Spleen (tissue), 11 donors: ENCODE data around the gene ECI1. TPM values are rescaled to one million over a fixed set of nuclear protein-coding genes. Genes with fewer than 3 reads are reported as not detected.

Experiments
- DNase-seq: peaks from one replicate; pipeline ENCODE4 v3.0.0-alpha.2; 2020
- H3K27ac ChIP-seq, 8 donors: fragments of 200-600 bp; sonication (generic) in 7 of 8; 1 replicate in 4 of 8; 2 replicates in 4 of 8; pipeline versions ENCODE4 v1.5.0 to v1.8.0; 2016 to 2021; ENCODE audit warnings: inconsistent platforms in 4 of 8, mild to moderate bottlenecking in 4 of 8, moderate library complexity in 1 of 8
- H3K27me3 ChIP-seq, 7 donors: fragments of 200-600 bp; sonication (generic) in 6 of 7; replicated peaks in 1 of 7; 1 replicate in 4 of 7; 2 replicates in 3 of 7; pipeline versions ENCODE4 v1.5.0 to v1.8.0; 2016 to 2021; ENCODE audit warnings: inconsistent platforms in 3 of 7, mild to moderate bottlenecking in 1 of 7
- H3K36me3 ChIP-seq, 6 donors: fragments of 200-600 bp; sonication (generic) in 5 of 6; 1 replicate in 4 of 6; 2 replicates in 2 of 6; pipeline versions ENCODE4 v1.5.0 to v1.8.0; 2016 to 2021; ENCODE audit warnings: inconsistent platforms in 2 of 6
- H3K4me1 ChIP-seq, 6 donors: fragments of 200-600 bp; sonication (generic) in 5 of 6; 1 replicate in 3 of 6; 2 replicates in 3 of 6; pipeline versions ENCODE4 v1.5.0 to v1.8.0; 2016 to 2021; ENCODE audit warnings: inconsistent platforms in 3 of 6
- H3K4me3 ChIP-seq, 8 donors: fragments of 200-600 bp; sonication (generic) in 7 of 8; 1 replicate in 4 of 8; 2 replicates in 4 of 8; pipeline versions ENCODE4 v1.5.0 to v1.8.0; 2016 to 2021; ENCODE audit warnings: inconsistent platforms in 4 of 8, mild to moderate bottlenecking in 4 of 8, moderate library complexity in 2 of 8
- H3K9me3 ChIP-seq, 8 donors: fragments of 200-600 bp; sonication (generic) in 7 of 8; 1 replicate in 4 of 8; 2 replicates in 4 of 8; pipeline versions ENCODE4 v1.5.0 to v1.8.0; 2016 to 2021; ENCODE audit warnings: inconsistent platforms in 4 of 8
- POLR2A ChIP-seq, 3 donors: fragments of 450-650 bp; IDR thresholded peaks; one replicate each; pipeline ENCODE4 v1.5.1; 2017; ENCODE audit warnings: antibody characterized with exemption in 3 of 3, mild to moderate bottlenecking in 1 of 3
- POLR2AphosphoS5 ChIP-seq, 3 donors: sonication (generic); formaldehyde crosslinking; IDR thresholded peaks; one replicate each; pipeline ENCODE4 v1.5.1; 2017; ENCODE audit warnings: antibody characterized with exemption in 3 of 3
- WGBS, 5 donors: extraction: QIAGEN DNeasy Blood & Tissue Kit in 3 of 5; methylation state at CpG; one replicate each; pipeline versions ENCODE4 v1.1.5 to v1.1.7; 2013 to 2018; 5-methylcytosine and 5-hydroxymethylcytosine counted together
- intact Hi-C: fragments of 100-400 bp; cut with DNase I; formaldehyde crosslinking; loops from one replicate; pipeline ENCODE4 v1.15.0; 2023; ENCODE audit warnings: low total_unique reads
- polyA plus RNA-seq, 3 donors: library from polyadenylated mRNA; stranded (reverse); fragments of 200-250 nt; gene quantifications; one replicate each; pipeline ENCODE4 v1.2.1, GENCODE V29; 2013
- total RNA-seq, 7 donors: library from RNA; depleted of rRNA in 3 of 7; stranded (reverse); fragments of >200 nt in 3 of 7; fragmentation: NEBNext Ultra II Directional in 4 of 7; extraction: Animal tissue kit (Norgen Biotek cat#: 25700) in 4 of 7; gene quantifications; one replicate each; pipeline versions ENCODE4 v1.1.0 to v1.2.1, GENCODE V29; 2016 to 2021
- TF ChIP-seq, protein P1 (sequence below), 11 experiments: fragments of 200-600 bp in 7 of 11; fragments of 450-650 bp in 4 of 11; sonication (generic) in 4 of 11; IDR thresholded peaks in 8 of 11; conservative IDR thresholded peaks in 3 of 11; 1 replicate in 7 of 11; 2 replicates in 4 of 11; pipeline versions ENCODE4 v1.4.0 to v1.8.0; 2016 to 2021; ENCODE audit warnings: antibody characterized with exemption in 11 of 11, inconsistent platforms in 4 of 11, mild to moderate bottlenecking in 1 of 11
- donor health status: healthy with polysubstance abuse.
- donor health status: DM: no; HTN: no; CAD: no; lungs with moderate emphysema.
- donor health status: DM: no; HTN: no; CAD: no.
- donor health status: Bipolar disorder and iron deficiency.
- donor health status: healthy.
- donor health status: DM: no; HTN: no; CAD: no.
- donor health status: DM: yes; HTN: yes; CAD: no.

The ECI1 gene
- total and polyA plus RNA-seq, 10 donors: 20.6 to 54.8 (median 34.0) TPM

DNA sequence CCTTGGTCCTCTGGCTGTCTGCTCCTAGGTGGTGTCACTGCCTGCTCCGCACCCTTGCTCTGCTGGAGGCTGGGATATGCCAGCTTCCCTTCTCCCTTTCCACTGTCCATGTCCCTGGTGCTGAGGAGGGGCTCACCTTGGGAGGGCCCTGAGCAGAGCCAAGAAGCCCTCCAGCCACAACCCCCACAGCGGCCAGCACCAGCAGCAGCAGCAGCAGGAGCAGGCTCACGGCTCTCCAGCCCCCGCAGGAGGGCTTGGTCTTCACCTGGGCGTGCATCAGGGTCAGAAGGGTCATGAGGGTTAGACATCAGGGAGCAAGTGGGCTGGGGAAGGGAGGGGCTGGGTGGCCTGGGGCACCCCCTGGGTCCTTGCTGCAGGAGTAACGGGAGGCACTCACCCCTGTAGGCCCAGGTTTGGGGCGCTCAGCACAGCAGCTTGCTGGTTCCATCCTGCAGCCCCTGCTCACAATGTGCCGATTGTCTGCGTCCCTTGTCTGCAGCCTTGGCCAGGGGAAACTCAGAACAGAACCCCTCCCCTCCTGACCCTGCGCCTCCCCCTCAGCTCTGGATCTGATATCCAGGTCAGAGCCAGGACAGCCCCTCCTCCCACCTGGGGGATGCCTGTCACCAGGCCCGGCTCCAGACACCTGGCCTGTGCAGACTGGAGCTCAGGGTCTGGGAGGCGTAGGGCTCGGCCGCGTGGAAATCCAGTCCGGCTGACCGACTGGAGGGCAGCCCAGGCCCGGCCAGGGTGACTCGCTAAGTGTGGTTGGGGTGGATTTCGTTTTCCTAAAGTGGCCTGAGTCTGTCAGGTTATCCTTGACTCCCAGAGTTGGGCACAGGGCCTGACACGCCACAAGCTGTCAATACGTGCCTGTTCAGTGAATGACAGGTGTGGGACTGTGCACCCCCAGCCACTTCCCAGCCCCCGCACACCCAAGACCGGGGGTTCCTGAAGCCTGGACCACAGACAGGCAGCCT, 40.7 kb downstream of the ECI1 start, which contains the start of gene BRICD5:
Gene BRICD5, minus strand, starts transcription at position 478 of the 980 bp plus-strand sequence. Its CDS starts 30 bp downstream, at position 448.
- Histone ChIP-seq H3K27me3 (no peaks in the 10 kb centered on the region), H3K4me3 (no peak within 1 kb of the TSS), H3K36me3 (peaks cover 0 to 54% (median 33%) of the 10 kb centered on the region in 6 donors), H3K27ac (no peak within 1 kb of the TSS), H3K4me1 (peaks cover 28 to 74% (median 46%) of the 10 kb centered on the region in 6 donors), H3K9me3 (no peaks in the 10 kb centered on the region)
- DNase-seq: no peak
- intact Hi-C loops: no loop called here
- WGBS, 5 donors: 67 to 86% (median 82%) methylated on average over 5 to 24 of the region's 24 CpGs
- TF ChIP-seq POLR2AphosphoS5 (IDR thresholded peaks at IDR 0.05) (peak in 1 of 3 donors; percentile 34), POLR2A (IDR thresholded peaks at IDR 0.05) (no peak)

DNA sequence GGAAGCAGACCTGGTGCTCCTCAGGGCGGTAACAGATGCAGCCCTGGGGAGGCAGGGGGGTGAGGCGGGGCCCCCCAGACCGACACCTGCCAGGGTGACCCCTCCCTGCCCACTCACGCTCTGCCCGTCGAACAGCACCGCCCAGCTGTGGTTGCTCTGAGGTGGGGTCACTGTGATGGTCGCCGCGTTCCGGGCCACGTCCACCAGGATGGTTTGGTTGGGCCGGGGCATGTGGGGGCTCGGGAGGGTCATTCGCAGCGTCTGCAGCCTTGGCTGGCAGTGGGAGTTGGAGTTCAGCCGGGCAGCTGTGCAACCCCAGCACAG, 41.4 kb downstream of the ECI1 start:
- DNase-seq: no peak
- 92 to 95% (median 93%) methylated on average over 7 to 17 of the region's 17 CpGs for WGBS, 5 donors
- no peak overlapping the region for H3K4me3 ChIP-seq
- H3K9me3 ChIP-seq: no peaks in the 10 kb centered on the region
- no peak overlapping the region for H3K27ac ChIP-seq
- H3K36me3 ChIP-seq: peaks cover 0 to 54% (median 33%) of the 10 kb centered on the region in 6 donors
- H3K27me3 ChIP-seq: no peaks in the 10 kb centered on the region
- TF ChIP-seq POLR2AphosphoS5 (IDR thresholded peaks at IDR 0.05) (peak in 1 of 3 donors; percentile 16), POLR2A (IDR thresholded peaks at IDR 0.05) (no peak)
- TF ChIP-seq, protein P1, sequence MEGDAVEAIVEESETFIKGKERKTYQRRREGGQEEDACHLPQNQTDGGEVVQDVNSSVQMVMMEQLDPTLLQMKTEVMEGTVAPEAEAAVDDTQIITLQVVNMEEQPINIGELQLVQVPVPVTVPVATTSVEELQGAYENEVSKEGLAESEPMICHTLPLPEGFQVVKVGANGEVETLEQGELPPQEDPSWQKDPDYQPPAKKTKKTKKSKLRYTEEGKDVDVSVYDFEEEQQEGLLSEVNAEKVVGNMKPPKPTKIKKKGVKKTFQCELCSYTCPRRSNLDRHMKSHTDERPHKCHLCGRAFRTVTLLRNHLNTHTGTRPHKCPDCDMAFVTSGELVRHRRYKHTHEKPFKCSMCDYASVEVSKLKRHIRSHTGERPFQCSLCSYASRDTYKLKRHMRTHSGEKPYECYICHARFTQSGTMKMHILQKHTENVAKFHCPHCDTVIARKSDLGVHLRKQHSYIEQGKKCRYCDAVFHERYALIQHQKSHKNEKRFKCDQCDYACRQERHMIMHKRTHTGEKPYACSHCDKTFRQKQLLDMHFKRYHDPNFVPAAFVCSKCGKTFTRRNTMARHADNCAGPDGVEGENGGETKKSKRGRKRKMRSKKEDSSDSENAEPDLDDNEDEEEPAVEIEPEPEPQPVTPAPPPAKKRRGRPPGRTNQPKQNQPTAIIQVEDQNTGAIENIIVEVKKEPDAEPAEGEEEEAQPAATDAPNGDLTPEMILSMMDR (IDR thresholded peaks at IDR 0.05 in 8 of 11, conservative IDR thresholded peaks at IDR 0.05 in 3 of 11): no peak
- intact Hi-C loops: no loop called here
- H3K4me1 ChIP-seq: peaks cover 28 to 70% (median 48%) of the 10 kb centered on the region in 6 donors

DNA sequence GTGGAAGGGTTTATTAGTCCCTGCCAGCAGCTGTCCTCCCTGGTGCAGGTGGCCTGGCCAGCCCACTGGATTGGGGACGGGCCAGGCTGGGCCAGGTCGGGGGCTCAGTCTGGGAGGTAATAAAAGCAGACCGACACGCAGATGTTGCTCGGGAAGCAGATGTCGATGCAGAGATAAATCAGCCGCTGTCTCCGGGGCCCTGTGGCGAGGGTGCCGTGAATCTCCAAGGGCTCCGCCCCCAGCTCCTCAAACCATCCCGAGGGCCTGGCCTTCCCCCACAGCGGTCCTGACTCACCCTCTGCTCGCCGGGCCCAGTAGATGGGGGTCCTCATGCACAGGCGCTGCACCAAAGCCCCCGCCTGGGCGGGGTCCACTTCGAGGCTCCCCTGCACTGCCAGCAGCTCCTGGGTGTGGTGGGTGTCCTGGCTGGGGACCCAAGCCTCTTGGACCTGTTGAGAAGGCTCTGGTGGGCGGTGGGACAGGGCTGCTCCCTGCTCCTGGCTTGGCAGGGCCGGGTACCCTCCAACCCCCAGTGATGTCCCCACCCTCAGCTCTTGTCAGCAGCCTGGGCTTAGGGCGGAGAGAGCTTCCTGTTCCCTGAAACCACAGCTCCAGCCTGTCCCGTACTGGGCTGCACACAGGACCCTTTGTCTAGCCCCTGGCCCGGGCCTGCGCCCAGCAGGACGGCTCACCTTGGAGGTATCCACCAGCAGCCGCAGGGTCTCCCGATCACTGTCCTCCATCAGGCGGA, 42.0 kb downstream of the ECI1 start:
- Histone ChIP-seq H3K4me3 (no peak overlapping the region), H3K4me1 (peaks cover 32 to 75% (median 54%) of the 10 kb centered on the region in 6 donors), H3K36me3 (peaks cover 0 to 54% (median 33%) of the 10 kb centered on the region in 6 donors), H3K27me3 (no peaks in the 10 kb centered on the region), H3K27ac (no peak overlapping the region), H3K9me3 (no peaks in the 10 kb centered on the region)
- TF ChIP-seq, protein P1 (IDR thresholded peaks at IDR 0.05 in 8 of 11, conservative IDR thresholded peaks at IDR 0.05 in 3 of 11): no peak
- peak in 1 of 3 donors; percentile 32 for TF ChIP-seq POLR2AphosphoS5 (IDR thresholded peaks at IDR 0.05)
- no peak for DNase-seq
- WGBS, 5 donors: 88 to 95% (median 89%) methylated on average over 21 to 29 of the region's 29 CpGs
- intact Hi-C loops: no loop called here

DNA sequence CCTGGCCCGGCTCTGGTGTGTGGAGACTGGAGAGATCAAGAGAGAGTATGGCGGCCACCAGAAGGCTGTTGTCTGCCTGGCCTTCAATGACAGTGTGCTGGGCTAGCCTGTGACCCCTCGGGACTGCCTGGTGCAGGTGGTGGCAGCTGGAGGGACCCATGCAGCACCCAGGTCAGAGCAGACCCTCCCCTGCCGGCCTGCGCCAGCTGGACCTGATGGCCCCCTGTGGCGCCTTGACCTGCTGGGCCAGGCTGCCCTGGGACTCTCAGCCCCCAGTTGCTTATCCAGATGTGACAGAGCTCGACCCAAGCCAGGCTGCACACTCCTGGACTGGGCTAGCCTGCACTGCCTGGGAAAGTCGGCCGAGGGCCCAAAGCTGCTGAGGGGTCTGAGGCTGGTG, 42.6 kb downstream of the ECI1 start:
- intact Hi-C loops: no loop called here

More for the DNA sequence above, 42.6 kb downstream of the ECI1 start:
- Histone ChIP-seq H3K9me3 (no peaks in the 10 kb centered on the region), H3K27me3 (no peaks in the 10 kb centered on the region), H3K36me3 (peaks cover 0 to 54% (median 33%) of the 10 kb centered on the region in 6 donors), H3K4me1 (peaks cover 28 to 72% (median 51%) of the 10 kb centered on the region in 6 donors), H3K27ac (no peak overlapping the region), H3K4me3 (no peak overlapping the region)
- WGBS, 5 donors: 95 to 97% (median 96%) methylated on average over 5 to 9 of the region's 9 CpGs
- no peak for DNase-seq
- TF ChIP-seq, protein P1 (IDR thresholded peaks at IDR 0.05 in 8 of 11, conservative IDR thresholded peaks at IDR 0.05 in 3 of 11): no peak
- TF ChIP-seq POLR2AphosphoS5 (IDR thresholded peaks at IDR 0.05) (peak in 1 of 3 donors; percentile 2), POLR2A (IDR thresholded peaks at IDR 0.05) (no peak)
